Measurements from ENCODE around the gene NLRP13.
"Not testable (repeated sequence)": the region's sequence is repeated elsewhere in the genome, so short reads cannot be mapped to it uniquely, and the experiment has no call there.

Gene NLRP13

GRCh38 chr19:55931936-55932386, at the start of gene NLRP13:
Gene NLRP13, minus strand, starts transcription at chr19:55932336. Its CDS starts 25 bp downstream, at chr19:55932311.
- no peak for TF ChIP-seq CTCF (IDR thresholded peaks at IDR 0.05; ENCODE audit: low read depth, low read length, missing control alignments)
- DNase-seq (ENCODE audit: low read depth): no peak

GRCh38 chr19:55980415-55980814, 48.3 kb upstream of the NLRP13 start:
- DNase-seq (ENCODE audit: low read depth): no peak
- no peak for TF ChIP-seq CTCF (IDR thresholded peaks at IDR 0.05; ENCODE audit: low read depth, low read length, missing control alignments)

More at GRCh38 chr19:55931936-55932386, at the start of gene NLRP13:
- no peak within 1 kb of the TSS for H3K4me3 ChIP-seq (ENCODE audit: low read depth, low read length)

GRCh38 chr19:55973982-55974381, 41.8 kb upstream of the NLRP13 start:
- no peak for DNase-seq (ENCODE audit: low read depth)
- no peak for TF ChIP-seq CTCF (IDR thresholded peaks at IDR 0.05; ENCODE audit: low read depth, low read length, missing control alignments)
- H3K4me3 ChIP-seq (ENCODE audit: low read depth, low read length): no peak overlapping the region

More at GRCh38 chr19:55980415-55980814, 48.3 kb upstream of the NLRP13 start:
- no peak overlapping the region for H3K4me3 ChIP-seq (ENCODE audit: low read depth, low read length)

- TF ChIP-seq CTCF (IDR thresholded peaks at IDR 0.05; ENCODE audit: low read depth, low read length, missing control alignments): no peak
- DNase-seq (ENCODE audit: low read depth): no peak
- no peak overlapping the region for H3K4me3 ChIP-seq (ENCODE audit: low read depth, low read length)
Measured at GRCh38 chr19:55962186-55962585, 30.1 kb upstream of the NLRP13 start.

- TF ChIP-seq CTCF (IDR thresholded peaks at IDR 0.05; ENCODE audit: low read depth, low read length, missing control alignments): no peak
- no peak overlapping the region for H3K4me3 ChIP-seq (ENCODE audit: low read depth, low read length)
- no peak for DNase-seq (ENCODE audit: low read depth)
Measured at GRCh38 chr19:55959996-55960675, 28.0 kb upstream of the NLRP13 start.

- no peak for TF ChIP-seq CTCF (IDR thresholded peaks at IDR 0.05; ENCODE audit: low read depth, low read length, missing control alignments)
- no peak overlapping the region for H3K4me3 ChIP-seq (ENCODE audit: low read depth, low read length)
- no peak for DNase-seq (ENCODE audit: low read depth)
Measured at GRCh38 chr19:55958356-55958755, 26.2 kb upstream of the NLRP13 start.

- DNase-seq (ENCODE audit: low read depth): no peak
- no peak overlapping the region for H3K4me3 ChIP-seq (ENCODE audit: low read depth, low read length)
- TF ChIP-seq CTCF (IDR thresholded peaks at IDR 0.05; ENCODE audit: low read depth, low read length, missing control alignments): no peak
Measured at GRCh38 chr19:55956431-55956830, 24.3 kb upstream of the NLRP13 start.

- not testable (repeated sequence) for DNase-seq (ENCODE audit: low read depth)
Measured at GRCh38 chr19:55950566-55950965, 18.4 kb upstream of the NLRP13 start.

More at GRCh38 chr19:55950566-55950965, 18.4 kb upstream of the NLRP13 start:
- H3K4me3 ChIP-seq (ENCODE audit: low read depth, low read length): not testable (repeated sequence)
